Measurements from ENCODE around the gene ZNF286A.
"Not testable (repeated sequence)": the region's sequence is repeated elsewhere in the genome, so short reads cannot be mapped to it uniquely, and the experiment has no call there.

DNA sequence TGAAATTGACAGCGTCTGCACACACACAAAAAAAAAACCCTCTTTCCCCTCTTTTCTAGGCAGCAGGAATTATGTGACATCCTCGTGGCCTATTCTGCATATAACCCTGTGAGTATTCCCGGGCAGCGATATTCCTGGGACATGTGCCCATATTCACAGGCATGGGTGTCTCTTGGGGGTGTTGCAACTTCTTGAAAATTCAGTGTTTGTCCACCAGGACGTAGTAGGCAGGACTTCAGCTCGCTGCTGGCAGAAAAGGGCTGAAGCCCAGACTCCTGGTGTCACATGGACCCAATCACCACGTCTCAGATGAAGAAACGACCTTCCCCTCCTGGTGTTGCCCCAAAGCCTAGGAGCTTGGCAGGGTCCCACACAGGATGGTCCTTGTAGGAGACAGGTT, 40.5 kb downstream of the ZNF286A start:
- not testable (repeated sequence) for TF ChIP-seq EGR1 (IDR thresholded peaks at IDR 0.05; ENCODE audit: low read depth in 2 of 2)
- TF ChIP-seq, protein P1, sequence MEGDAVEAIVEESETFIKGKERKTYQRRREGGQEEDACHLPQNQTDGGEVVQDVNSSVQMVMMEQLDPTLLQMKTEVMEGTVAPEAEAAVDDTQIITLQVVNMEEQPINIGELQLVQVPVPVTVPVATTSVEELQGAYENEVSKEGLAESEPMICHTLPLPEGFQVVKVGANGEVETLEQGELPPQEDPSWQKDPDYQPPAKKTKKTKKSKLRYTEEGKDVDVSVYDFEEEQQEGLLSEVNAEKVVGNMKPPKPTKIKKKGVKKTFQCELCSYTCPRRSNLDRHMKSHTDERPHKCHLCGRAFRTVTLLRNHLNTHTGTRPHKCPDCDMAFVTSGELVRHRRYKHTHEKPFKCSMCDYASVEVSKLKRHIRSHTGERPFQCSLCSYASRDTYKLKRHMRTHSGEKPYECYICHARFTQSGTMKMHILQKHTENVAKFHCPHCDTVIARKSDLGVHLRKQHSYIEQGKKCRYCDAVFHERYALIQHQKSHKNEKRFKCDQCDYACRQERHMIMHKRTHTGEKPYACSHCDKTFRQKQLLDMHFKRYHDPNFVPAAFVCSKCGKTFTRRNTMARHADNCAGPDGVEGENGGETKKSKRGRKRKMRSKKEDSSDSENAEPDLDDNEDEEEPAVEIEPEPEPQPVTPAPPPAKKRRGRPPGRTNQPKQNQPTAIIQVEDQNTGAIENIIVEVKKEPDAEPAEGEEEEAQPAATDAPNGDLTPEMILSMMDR (IDR thresholded peaks at IDR 0.05; ENCODE audit: low read depth, low read length, missing input control) = not testable (repeated sequence)
